HG03460 (cell line): ENCODE measurements around the gene SLC9A3.
"Not testable (repeated sequence)": the region's sequence is repeated elsewhere in the genome, so short reads cannot be mapped to it uniquely, and the experiment has no call there.

Experiments
- ATAC-seq: cut with Tn5 transposase; IDR thresholded peaks from one replicate; pipeline ENCODE4 v1.9.1; 2021; ENCODE audit not compliant: unreplicated experiment

Gene SLC9A3

DNA sequence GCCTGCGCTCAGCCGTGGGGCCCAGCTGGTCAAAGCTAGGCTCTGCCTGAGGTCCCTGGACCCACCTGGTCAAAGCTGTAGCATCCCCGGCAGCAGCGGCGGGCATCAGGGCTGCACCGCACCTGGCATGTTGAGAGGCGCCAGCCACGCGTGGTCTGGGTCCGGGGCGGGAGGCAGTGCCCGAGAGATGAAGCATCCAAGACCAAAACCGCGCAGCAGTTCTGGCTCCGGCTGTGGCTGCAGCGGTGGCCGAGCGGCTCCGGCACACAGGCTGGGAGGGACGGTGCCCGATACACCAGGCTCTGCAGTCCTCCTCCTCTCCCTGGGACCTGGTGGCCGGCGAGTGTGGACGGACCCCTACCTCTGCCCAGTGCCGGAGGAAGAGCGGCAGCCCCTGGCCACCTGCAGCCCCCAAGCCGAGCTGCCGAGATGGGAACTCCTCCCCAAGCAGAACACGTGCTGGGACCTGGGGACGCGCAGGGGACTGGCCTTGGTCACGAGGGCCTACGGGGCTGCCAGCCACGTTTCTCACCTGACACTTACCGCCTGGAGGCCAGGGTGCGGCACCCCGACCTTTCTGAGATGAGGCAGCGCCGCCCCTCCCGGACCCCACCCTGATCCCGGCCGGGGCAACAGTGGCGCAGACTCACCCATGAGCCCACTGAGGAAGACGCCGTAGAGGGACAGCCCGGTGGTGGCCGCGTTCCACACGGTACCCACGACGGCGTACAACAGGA is 33.0 kb downstream of the SLC9A3 start:
- ATAC-seq = no peak

DNA sequence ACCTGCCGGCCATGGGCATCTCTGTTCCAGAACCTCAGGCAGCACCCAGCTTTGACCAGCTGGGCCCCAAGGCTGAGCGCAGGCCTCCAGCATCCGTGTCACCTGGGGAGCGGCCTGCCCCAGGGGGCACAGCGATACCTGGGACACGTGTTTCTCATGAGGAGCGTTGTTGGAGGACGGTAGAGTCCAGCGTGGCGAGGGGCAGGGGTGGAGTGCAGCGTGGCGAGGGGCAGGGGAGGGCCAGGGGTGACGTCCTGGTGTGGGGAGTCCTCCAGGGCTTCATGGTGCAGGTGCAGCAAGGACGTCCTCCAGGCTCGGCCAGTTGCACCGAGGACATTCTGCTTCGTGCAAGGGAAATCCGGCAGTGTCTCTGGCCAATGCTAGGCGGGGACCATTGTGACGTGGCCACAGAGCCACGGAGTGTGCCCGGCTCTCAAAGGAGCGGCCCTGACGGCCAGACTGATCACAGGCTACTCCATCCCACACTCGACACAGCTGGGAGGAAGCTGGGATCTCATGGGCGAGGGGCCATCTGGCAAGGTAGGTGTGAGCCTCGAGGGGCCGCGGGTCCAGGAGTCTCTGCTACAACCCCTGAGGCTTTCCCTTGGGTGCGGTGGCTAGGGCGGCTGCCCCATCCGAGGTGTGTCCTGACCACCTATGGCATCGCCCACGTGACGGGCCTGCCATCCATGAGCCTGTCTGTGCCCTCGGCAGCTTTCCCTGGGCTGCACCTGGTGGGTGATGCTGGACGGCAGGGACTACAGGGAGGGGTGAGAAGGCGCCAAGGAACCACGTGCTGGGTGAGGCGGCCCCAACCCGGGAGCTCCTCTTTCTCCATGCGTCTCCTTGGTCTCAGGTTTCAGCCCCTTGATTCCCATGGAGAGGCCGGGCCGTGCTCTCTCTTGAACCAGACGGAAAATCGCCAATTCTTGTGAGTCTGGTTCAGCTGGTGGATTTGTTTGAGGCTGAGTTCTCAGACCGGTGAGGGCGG is 33.8 kb downstream of the SLC9A3 start:
- ATAC-seq = no peak

GRCh38 chr5:489689-490080 is 34.6 kb downstream of the SLC9A3 start:
- no peak for ATAC-seq

DNA sequence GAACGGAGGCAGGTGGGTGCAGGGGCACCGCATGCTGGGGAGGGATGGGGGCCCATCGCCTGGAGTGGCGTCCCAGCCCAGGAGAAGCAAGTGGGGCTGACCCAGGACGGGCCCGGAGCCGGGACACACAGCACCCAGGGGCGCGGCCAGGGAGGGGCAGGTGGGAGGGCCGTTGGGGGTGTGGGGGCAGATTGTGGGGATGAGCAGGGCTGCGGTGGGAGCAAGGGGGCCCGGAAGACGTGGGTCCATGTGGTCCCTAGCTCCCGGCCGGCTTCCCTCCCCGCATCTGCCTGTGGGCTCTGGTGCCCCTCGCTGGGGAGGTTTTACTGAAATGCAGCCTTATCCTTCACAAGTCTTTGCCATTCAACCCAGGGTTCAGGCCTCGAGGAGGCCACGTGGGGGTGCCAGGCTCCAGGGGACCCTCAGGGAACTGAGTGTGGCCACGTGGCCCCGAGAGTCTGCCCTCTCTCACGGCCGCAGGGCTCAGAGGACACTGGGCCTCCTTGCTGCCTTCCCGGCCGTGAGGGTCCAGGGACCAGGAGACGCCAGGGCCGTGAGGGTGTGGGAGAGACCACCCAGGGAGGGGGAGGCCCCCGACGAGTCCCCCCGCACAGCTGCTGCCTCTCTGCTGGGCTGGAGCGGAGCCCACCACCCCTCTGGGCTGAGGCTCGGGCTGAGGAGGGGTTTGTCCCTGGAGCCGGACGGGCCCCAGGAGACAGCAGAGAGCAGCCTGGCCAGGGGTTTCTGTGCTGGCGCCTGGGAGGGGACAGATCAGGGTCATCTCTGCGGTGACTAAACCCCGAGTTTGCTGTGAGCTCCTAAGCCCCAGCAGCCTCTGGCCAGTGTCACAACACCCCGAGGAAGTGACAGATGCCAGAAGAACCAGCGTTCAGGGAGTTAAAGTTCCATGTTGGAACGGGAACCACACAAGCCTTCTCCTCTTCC is 35.2 kb downstream of the SLC9A3 start:
- ATAC-seq = no peak

- ATAC-seq = no peak
These were observed 36.0 kb downstream of the SLC9A3 start for GRCh38 chr5:488241-488640.

GRCh38 chr5:486597-486996 is 37.7 kb downstream of the SLC9A3 start:
- not testable (repeated sequence) for ATAC-seq

- ATAC-seq = no peak
These were observed 38.2 kb downstream of the SLC9A3 start for GRCh38 chr5:485946-486491.

- ATAC-seq = no peak
These were observed 38.9 kb downstream of the SLC9A3 start for GRCh38 chr5:485113-485945.

- no peak for ATAC-seq
These were observed 39.7 kb downstream of the SLC9A3 start for GRCh38 chr5:484556-484955.

GRCh38 chr5:483434-484140 is 40.7 kb downstream of the SLC9A3 start:
- ATAC-seq = no peak

GRCh38 chr5:483011-483410 is 41.2 kb downstream of the SLC9A3 start:
- no peak for ATAC-seq

GRCh38 chr5:482506-482905 is 41.7 kb downstream of the SLC9A3 start:
- ATAC-seq = no peak

- ATAC-seq = no peak
These were observed 42.2 kb downstream of the SLC9A3 start for GRCh38 chr5:482021-482420.

DNA sequence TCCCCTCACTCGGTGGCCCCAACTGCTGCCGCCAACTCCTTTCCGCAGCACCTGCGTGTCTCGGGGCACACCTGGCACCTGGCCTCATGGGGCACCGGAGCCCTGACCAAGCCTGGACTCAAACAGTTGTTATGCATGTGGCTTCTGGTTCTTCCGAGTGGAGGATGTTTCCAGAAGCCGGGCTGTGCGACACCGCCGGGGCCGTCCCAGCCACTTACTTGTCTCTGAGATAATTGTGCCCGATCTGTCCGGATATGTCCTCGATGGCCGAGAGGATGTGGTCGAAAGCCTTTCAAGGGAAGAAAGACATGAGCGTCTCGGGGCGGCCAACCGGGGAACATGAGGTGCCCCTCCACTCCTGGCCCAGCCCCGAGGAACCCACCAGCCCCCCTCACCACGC is 42.9 kb downstream of the SLC9A3 start:
- ATAC-seq = no peak

GRCh38 chr5:479566-480319 is 44.5 kb downstream of the SLC9A3 start:
- ATAC-seq = no peak

- no peak for ATAC-seq
These were observed 45.2 kb downstream of the SLC9A3 start for GRCh38 chr5:478982-479535.

DNA sequence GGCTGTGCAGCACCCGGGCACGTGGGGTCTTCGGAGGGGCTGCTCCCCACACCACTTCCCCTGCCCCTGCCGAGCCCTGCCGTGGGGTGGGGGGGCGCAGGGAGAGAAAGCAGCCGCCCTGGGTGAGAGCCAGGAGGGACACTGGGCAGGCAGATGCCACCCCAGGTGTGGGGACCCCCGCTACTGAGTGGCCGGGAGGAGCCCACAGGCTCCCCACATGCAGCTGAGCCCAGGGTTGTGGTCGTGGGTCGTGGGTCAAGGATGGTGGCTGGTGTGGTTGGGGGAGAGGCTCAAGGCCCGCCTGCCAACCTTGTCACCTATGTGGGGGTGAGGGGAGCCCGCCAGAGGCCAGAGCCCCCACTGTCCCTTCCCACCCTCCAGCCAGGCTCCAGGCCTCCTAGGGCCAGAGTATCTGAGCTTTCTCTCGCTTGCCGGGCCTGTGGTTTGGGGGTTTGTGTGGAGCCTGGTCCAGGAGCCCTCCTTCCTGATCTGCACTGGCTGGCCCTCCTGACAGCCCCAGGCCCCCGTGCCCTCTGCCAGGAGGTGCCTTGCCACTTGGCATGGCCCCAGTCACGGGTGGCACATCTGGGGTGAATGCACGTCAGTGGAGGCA is 45.8 kb downstream of the SLC9A3 start:
- ATAC-seq = no peak

- no peak for ATAC-seq
These were observed 46.4 kb downstream of the SLC9A3 start for GRCh38 chr5:477871-478270.
